Testis (tissue), 3 donors: ENCODE measurements around the gene PREB. TPM values are rescaled to one million over a fixed set of nuclear protein-coding genes. Genes with fewer than 3 reads are reported as not detected.
"Not testable (repeated sequence)": the region's sequence is repeated elsewhere in the genome, so short reads cannot be mapped to it uniquely, and the experiment has no call there.

Source experiments
- DNase-seq: peaks from one replicate; pipeline ENCODE4 v3.0.0-alpha.2; 2019
- H3K27ac ChIP-seq, 2 donors: fragments of 200-600 bp; sonication (generic); one replicate each; pipeline ENCODE4 v1.5.1; 2019
- H3K27me3 ChIP-seq: fragments of 200-600 bp; sonication (generic); one replicate; pipeline ENCODE4 v1.5.1; 2019
- H3K36me3 ChIP-seq: fragments of 200-600 bp; sonication (generic); one replicate; pipeline ENCODE4 v1.5.1; 2017; ENCODE audit warnings: low read depth; ENCODE audit errors: missing control alignments
- H3K4me1 ChIP-seq: fragments of 200-600 bp; sonication (generic); one replicate; pipeline ENCODE4 v1.5.1; 2019
- H3K4me3 ChIP-seq, 2 donors: fragments of 200-600 bp; sonication (generic); one replicate each; pipeline ENCODE4 v1.5.1; 2017 to 2019
- H3K9me3 ChIP-seq: fragments of 200-600 bp; sonication (generic); one replicate; pipeline ENCODE4 v1.5.1; 2017
- CTCF ChIP-seq, 3 experiments: fragments of 450-650 bp in 2 of 3; fragments of 200-600 bp in 1 of 3; sonication (generic) in 1 of 3; IDR thresholded peaks; one replicate each; pipeline ENCODE4 v1.5.1; 2016 to 2019; ENCODE audit warnings: antibody characterized with exemption in 3 of 3, mild to moderate bottlenecking in 2 of 3, moderate library complexity in 1 of 3
- POLR2A ChIP-seq: fragments of 450-650 bp; IDR thresholded peaks from one replicate; pipeline ENCODE4 v1.6.1; 2017; ENCODE audit warnings: antibody characterized with exemption, mild to moderate bottlenecking, moderate library complexity
- WGBS, 2 donors: methylation state at CpG; one replicate each; pipeline ENCODE4 v1.1.5; 2018; 5-methylcytosine and 5-hydroxymethylcytosine counted together
- intact Hi-C: fragments of 100-400 bp; cut with DNase I; formaldehyde crosslinking; loops from one replicate; pipeline ENCODE4 v1.15.1; 2023; ENCODE audit warnings: low total_unique reads
- polyA plus RNA-seq: library from polyadenylated mRNA; stranded (reverse); fragments of 350-450 nt; fragmentation: Illumina TruSeq; extraction: RNeasy Lipid Tissue Mini Kit (QIAGEN cat#74804); gene quantifications from one replicate; pipeline ENCODE4 v1.2.3, GENCODE V29; 2014; ENCODE audit warnings: low read depth, low replicate concordance; ENCODE audit not compliant: insufficient read depth
- total RNA-seq, 2 donors: library from RNA; depleted of rRNA; stranded (reverse); fragments of >200 nt; gene quantifications; one replicate each; pipeline ENCODE4 v1.2.3, GENCODE V29; 2016

PREB gene
- total and polyA plus RNA-seq, 3 donors from 2014 or later, result 62.4 to 84.0 (median 82.0) TPM

DNA sequence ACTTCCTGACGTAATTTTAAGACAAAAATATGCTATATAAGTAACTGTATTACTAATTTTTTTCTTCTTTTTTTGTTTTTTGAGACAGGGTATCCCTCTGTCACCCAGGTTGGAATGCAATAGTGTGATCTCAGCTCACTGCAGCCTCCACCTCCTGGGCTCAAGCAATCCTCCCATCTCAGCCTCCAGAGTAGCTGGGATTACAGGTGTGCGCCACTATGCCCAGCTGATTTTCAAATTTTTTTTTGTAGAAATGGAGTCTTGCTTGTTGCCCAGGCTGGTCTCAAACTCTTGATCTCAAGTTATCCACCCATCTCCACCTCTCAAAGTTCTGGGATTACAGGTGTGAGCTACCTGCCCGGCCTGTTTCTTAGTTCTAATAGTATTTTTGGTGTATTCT lies 44.0 kb upstream of the PREB start:
- Histone ChIP-seq H3K4me1 (peaks cover 2% of the 10 kb centered on the region), H3K27ac (no peak overlapping the region), H3K27me3 (no peaks in the 10 kb centered on the region), H3K36me3 (no peaks in the 10 kb centered on the region), H3K9me3 (no peaks in the 10 kb centered on the region), H3K4me3 (no peak overlapping the region)
- intact Hi-C loops, result no loop called here
- TF ChIP-seq CTCF (IDR thresholded peaks at IDR 0.05) (no peak), POLR2A (no peak)
- no peak for DNase-seq
- WGBS, 2 donors, result 94 to 97% methylated on average over 3 of the region's 3 CpGs

DNA sequence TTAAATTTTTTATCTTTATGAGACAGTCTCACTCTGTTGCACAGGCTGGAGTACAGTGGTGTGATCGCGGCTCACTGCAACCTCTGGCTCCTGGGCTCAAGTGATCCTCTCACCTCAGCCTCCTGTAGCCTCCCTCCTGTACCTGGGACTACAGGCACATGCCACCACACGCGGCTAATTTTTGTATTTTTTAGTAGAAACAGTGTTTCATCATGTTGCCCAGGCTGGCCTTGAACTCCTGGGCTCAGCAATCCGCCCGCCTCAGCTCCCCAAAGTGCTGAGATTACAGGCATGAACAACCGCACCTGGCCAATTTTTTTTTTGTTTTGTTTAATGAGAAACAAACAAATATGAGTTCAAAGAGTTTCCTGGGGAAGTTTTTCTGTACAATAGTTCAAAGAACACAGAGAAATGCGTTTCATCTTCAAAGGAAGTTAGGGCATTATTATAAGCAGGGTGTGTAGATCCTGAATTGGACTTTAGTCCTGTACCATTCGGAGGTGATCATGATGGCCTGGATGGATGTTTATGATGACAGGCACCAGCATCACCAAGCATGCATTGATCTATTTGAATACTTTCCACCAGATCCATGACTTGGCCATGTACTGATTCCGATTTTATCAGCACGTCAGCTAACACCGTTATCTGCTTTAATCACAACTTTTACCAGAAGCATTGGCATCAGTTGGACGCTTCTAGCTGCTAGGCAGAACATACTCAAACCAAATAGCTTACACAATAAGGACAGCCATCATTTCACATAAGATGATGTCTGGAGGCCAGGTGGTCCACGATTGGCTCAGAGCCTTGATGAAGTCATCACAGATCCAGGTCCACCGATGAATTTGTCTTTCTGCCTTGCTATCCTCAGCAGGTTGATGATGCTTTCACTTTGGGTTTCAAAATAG lies 43.3 kb upstream of the PREB start:
- Histone ChIP-seq H3K9me3 (no peaks in the 10 kb centered on the region), H3K4me1 (peaks cover 2% of the 10 kb centered on the region), H3K36me3 (no peaks in the 10 kb centered on the region), H3K27me3 (no peaks in the 10 kb centered on the region), H3K27ac (no peak overlapping the region), H3K4me3 (no peak overlapping the region)
- no peak for TF ChIP-seq CTCF (IDR thresholded peaks at IDR 0.05)
- no peak for TF ChIP-seq POLR2A
- WGBS, 2 donors, result 70 to 78% methylated on average over 15 of the region's 15 CpGs
- intact Hi-C loops, result no loop called here
- no peak for DNase-seq

- H3K36me3 ChIP-seq, DNase-seq, H3K4me3 ChIP-seq, H3K27me3 ChIP-seq, H3K9me3 ChIP-seq, intact Hi-C loops, H3K4me1 ChIP-seq, H3K27ac ChIP-seq: not testable (repeated sequence)
- 90 to 97% methylated on average over 4 of the region's 4 CpGs for WGBS, 2 donors
These were observed 41.3 kb upstream of the PREB start for GRCh38 chr2:27175781-27176180.

- H3K4me3 ChIP-seq, result no peak overlapping the region
- no peaks in the 10 kb centered on the region for H3K9me3 ChIP-seq
- peak; percentile 50 for DNase-seq
- intact Hi-C loops, result no loop called here
- TF ChIP-seq POLR2A (no peak), CTCF (IDR thresholded peaks at IDR 0.05) (no peak)
- H3K36me3 ChIP-seq, result no peaks in the 10 kb centered on the region
- no peaks in the 10 kb centered on the region for H3K27me3 ChIP-seq
- 59 to 64% methylated on average over 8 of the region's 8 CpGs for whole genome bisulfite sequencing, 2 donors
- peaks cover 9% of the 10 kb centered on the region for H3K4me1 ChIP-seq
- H3K27ac ChIP-seq, result no peak overlapping the region
These were observed 40.9 kb upstream of the PREB start for GRCh38 chr2:27175330-27175729.

DNA sequence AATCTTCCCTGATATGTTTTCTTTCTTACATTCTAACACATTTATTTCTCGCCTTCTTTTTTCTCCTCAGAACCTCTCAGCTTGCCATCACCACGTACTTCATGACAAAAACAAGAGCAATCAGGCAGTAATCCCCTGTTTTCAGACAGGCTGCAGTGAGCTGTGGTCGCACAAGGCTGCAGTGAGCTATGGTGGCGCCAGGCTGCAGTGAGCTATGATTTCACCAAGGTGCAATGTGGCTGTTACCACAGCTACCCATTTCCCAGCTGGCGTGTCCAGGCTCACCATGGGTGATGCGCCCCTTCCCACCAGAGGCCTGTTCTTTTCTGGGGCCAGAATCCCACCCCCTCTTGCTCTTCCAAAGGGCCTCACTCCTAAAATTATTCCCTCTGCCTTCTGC lies 40.2 kb upstream of the PREB start:
- no peaks in the 10 kb centered on the region for H3K9me3 ChIP-seq
- DNase-seq, result no peak
- no peak overlapping the region for H3K4me3 ChIP-seq
- TF ChIP-seq POLR2A (no peak), CTCF (IDR thresholded peaks at IDR 0.05) (no peak)
- peaks cover 11% of the 10 kb centered on the region for H3K4me1 ChIP-seq
- H3K27me3 ChIP-seq, result no peaks in the 10 kb centered on the region
- intact Hi-C loops, result no loop called here
- no peaks in the 10 kb centered on the region for H3K36me3 ChIP-seq
- no peak overlapping the region for H3K27ac ChIP-seq
- 90 to 91% methylated on average over 5 to 6 of the region's 6 CpGs for WGBS, 2 donors
